Measurements from ENCODE around the gene PAXX.

- TF ChIP-seq ZBTB12 (CRISPR knock-in tag; IDR thresholded peaks at IDR 0.05) (no peak), CTCF (IDR thresholded peaks at IDR 0.05 in 2 of 3, conservative IDR thresholded peaks at IDR 0.05 in 1 of 3; ENCODE audit: insufficient read depth in 2 of 3, low read depth in 1 of 3, low read length in 3 of 3) (no peak), REST (IDR thresholded peaks at IDR 0.05; ENCODE audit: borderline replicate concordance) (no peak), REST (CRISPR knock-in tag; IDR thresholded peaks at IDR 0.05; ENCODE audit: low read depth) (no peak), NR1H2 (CRISPR knock-in tag; IDR thresholded peaks at IDR 0.05) (no peak)
These were observed 44.8 kb downstream of the PAXX start for GRCh38 chr9:137037035-137037434.

Measured in K562 (cell line).